GM08714 (cell line): Measurements from ENCODE around the gene F11R.
A peak's percentile ranks its signal among the peaks of the same experiment; 100 is the strongest.
"Not testable (repeated sequence)": the region's sequence is repeated elsewhere in the genome, so short reads cannot be mapped to it uniquely, and the experiment has no call there.

Experiments used
- H3K4me3 ChIP-seq: fragments of 200-500 bp; sonication (Bioruptor generic); 2 replicates; pipeline ENCODE4 v1.5.1; 2014; ENCODE audit warnings: mild to moderate bottlenecking, low read length, inconsistent platforms
- ZNF274 ChIP-seq: IDR thresholded peaks from 2 replicates; pipeline ENCODE4 v1.6.1; 2012; ENCODE audit warnings: mild to moderate bottlenecking, low read depth, low read length

Gene F11R

DNA sequence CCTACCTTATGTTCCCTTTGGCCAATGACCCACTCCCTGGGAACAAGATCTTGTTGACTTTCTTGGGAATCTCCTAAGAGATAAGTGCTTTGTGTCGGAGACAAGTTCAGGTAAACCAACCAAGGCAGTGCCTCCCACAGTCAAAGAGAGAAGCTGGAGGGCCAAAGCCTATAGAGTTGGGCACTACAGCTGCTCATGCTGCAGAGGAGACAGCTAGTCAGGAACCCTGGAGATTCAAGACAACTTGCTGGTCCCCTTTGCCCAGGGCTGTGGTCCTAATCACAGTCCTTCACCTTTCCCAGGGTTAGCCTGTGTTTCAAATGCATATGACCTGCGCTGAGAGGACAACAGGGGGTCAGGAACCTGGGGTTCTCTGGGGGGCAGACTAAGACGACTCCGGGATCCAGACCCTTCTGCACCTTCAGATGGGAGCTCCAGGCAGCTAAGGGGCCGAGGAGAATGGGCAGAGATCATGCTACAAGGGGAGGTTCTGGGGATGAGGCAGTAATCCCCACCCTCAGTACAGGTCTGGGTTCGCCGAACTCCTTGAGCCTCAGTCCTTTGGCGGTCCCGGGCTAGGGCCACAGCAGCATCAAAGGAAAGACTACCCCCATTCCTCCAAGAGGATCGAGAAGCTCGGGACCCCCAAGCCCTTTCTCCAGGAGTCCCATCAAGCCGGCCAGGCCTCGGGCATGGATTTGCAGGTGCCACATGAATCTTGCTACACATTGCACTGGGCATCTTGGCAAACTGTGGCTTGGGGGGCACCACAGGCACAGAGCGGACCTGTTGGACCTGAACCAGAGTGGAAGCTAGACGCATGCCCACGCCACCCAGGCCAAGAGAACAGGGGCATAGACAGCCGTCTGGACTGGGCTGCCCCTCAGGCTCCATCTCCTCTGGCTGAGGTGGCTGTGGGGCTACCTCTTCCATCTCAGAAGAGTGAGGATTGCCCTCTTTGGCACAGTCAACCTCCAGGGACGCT, 26.8 kb upstream of the F11R start:
- no peak for TF ChIP-seq ZNF274
- no peak overlapping the region for H3K4me3 ChIP-seq

DNA sequence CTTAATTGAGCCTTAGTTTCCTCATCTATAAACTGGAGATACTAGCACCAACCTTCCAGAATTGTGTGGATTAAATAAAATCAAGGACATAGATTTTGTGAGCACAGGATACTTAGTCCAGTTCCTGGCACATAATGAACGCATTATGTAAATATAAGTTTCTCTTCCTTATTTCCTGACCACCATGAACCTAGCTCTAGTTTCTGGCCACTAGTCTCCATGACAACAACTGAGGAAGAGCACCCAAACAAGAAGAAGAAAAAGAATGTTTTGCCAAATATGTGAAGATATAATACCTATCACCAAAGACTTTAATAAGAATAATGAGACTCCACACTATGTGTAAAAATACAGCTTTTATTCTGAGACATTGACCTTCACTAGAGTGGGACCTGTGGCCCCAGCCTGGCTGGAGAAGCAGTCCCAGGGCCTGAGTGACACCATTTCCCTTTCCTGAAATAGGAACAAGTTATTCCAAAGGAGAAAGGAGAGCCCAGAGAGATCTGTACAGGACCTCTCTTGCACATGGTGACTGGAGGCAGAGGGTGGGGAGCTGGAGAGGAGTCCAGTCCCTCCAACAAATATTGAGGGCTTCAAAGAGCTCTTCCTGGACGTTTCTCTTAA, 25.8 kb upstream of the F11R start:
- TF ChIP-seq ZNF274 = no peak

GRCh38 chr1:161045736-161046604, 25.0 kb upstream of the F11R start, which contains the start of gene USF1:
USF1 (minus strand) TSS chr1:161045977; CDS start chr1:161043275, 2,702 bp downstream.
- TF ChIP-seq ZNF274 = no peak
- H3K4me3 ChIP-seq = peak within 1 kb of the TSS; percentile 94

More for the DNA sequence above, 25.8 kb upstream of the F11R start:
- H3K4me3 ChIP-seq = peak overlapping the region; percentile 94

- peak overlapping the region; percentile 94 for H3K4me3 ChIP-seq
- TF ChIP-seq ZNF274 = no peak
Observed at GRCh38 chr1:161044908-161045735, 24.2 kb upstream of the F11R start.

DNA sequence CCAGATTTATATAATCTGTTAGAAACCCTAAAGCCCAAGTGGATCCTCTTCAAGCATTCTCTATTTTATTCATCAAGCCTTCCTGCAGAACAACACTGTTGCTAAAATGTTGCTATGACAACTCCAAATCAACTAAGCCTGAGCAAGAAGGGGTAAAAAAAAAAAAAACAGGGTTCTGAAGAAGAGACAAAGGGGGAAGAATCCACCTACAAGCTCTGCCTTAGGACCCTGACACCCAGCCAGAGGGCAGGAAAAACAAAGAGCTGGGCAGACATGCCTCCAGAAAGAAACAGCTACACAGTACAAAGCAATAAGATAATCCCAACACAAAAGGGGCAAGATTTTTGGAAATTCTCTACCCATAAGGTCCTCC, 23.6 kb upstream of the F11R start:
- no peak for TF ChIP-seq ZNF274
- H3K4me3 ChIP-seq = peak overlapping the region; percentile 94

DNA sequence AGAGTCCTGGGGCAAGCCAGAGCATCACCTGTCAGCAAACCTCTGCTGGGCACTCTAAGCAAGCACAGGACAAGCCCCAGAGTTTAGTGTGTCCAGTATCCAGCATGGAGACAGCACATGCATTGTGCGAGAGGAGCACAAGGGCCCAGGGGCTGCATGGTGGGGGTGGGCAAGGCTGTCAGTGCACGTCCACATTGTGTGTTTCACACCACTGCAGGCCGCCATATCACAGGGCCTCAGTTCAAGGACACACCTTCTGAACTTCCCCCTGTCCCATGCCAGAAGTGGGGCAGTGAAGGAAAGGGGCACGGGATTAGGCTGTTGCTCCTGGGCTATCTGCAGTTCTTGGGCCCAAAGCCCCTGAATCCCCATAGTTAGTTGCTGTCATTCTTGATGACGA, 18.6 kb upstream of the F11R start:
- H3K4me3 ChIP-seq = peak overlapping the region; percentile 74; the same call in 1 of the 2 replicates
- no peak for TF ChIP-seq ZNF274

DNA sequence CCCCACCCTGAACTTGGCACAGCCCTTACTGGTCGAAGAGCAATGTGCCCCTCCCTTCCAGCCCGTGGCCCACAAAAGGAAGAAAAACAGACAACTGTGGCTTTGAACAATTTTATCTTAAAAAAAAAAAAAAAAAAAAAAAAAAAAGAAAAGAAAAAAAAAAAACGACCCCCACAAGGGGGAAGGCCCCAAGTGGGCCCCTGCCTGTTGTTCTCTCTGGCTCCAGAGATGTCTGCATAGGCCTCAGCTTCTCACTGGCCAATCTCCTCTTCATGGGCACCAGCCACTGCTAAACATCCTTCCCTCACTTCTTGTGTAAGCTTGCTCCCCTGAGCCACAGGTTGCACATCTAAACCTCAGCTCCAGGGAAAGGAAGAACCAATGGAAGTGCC, 18.2 kb upstream of the F11R start:
- TF ChIP-seq ZNF274 = no peak
- peak overlapping the region; percentile 74; the same call in 1 of the 2 replicates for H3K4me3 ChIP-seq

- TF ChIP-seq ZNF274 = no peak
- peak within 1 kb of the TSS; percentile 74 for H3K4me3 ChIP-seq
Observed at GRCh38 chr1:161038523-161039153, 17.7 kb upstream of the F11R start, which contains the start of gene TSTD1. TSTD1 (minus strand) TSS chr1:161038964; CDS start chr1:161038889, 75 bp downstream.

DNA sequence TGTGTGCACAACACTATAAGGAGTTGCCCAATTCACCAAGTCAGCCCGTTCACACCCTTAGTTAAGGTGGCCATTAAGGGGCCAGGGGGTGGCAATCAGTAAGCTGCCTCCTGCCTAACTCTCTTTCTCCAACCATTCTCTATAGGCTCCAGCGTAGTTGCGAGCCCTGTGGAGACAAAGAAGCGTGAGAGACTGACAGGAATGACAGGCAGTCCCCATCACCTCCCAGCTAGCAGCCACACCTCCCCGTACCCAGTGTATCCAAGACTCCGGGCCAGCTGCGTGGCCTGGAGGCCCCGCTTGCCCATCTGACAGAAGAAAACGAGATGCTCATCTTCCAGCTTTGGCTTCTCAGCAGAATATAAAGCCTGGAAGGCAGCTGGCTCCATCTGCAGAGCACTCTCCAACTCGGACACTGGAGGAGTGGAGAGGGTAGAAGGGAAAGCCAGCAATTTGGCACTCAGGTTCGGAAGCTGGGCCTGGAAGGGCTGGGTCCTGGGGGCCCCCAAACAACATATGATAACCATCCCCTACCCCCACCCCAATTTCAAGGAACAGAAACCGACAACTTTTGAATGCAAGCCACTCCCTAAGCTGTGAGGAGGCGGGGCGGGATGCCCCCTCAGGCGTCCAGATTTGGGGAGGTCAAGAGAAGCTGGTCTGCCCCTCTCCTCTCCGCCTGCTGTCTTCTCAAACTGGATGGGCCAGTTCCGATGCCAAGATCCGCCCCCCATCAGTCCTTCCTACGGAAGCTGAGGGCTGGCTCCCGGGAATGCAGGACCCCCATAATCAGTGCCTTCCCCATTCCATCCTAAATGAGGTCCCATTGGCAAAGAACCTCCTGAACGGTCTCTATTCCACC, 16.9 kb upstream of the F11R start:
- no peak for TF ChIP-seq ZNF274

DNA sequence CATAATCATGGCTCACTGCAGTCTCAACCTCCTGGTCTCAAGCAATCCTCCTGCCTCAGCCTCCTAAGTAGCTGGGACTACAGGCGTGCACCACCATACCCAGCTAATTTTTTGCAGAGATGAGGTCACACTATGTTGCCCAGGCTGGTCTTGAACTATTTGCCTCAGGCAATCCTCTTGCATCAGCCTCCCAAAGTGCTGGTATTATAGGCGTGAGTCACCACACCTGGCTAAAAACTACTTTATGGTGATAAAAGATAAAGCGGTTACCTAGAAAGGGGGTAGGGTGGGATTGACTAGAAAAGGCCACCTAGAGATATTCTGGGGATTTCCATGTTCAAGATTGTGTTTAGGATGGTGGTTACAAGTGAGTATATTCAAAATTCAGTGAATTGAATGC, 12.8 kb upstream of the F11R start:
- no peak for TF ChIP-seq ZNF274
- H3K4me3 ChIP-seq = no peak overlapping the region

More for the DNA sequence above, 16.9 kb upstream of the F11R start:
- peak overlapping the region; percentile 74 for H3K4me3 ChIP-seq

DNA sequence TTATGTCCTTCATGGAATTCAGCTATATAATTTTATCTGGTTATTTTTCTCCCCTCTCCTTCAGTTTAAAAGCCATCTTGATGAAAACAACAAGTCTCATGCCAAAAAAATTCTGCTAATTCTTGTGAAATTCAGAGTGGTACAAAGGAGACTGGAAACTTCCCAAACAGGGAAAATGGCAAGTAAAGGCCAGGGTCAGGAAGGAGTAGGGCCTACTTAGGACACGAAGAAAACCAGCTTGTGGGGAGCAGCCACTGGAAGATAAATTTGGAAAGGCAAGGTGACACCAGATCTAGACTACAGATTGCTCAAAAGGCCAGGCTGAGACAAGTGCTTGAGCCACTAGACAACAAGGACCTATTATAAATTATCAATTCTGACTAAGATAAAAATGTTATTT, 11.5 kb upstream of the F11R start:
- no peak overlapping the region for H3K4me3 ChIP-seq

DNA sequence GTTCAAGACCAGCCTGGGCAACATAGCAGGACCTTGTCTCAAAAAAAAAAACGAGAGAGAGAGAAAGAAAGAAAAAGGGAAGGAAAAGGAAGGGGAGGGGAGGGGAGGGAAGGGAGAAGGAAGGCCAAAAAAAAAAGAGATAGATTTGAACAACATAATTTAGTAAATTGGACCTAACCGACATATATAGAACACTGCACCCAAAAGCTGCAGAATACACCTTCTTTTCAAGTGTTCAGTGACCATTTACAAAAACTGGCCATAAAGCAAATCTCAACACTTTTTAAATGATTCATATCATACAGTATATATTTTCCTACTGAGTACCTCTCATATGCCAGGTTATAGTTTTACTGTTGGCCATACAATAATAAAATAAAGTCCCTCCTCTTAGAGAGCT, 10.9 kb upstream of the F11R start:
- TF ChIP-seq ZNF274 = no peak
- H3K4me3 ChIP-seq = no peak overlapping the region

More for the DNA sequence above, 11.5 kb upstream of the F11R start:
- TF ChIP-seq ZNF274 = no peak

DNA sequence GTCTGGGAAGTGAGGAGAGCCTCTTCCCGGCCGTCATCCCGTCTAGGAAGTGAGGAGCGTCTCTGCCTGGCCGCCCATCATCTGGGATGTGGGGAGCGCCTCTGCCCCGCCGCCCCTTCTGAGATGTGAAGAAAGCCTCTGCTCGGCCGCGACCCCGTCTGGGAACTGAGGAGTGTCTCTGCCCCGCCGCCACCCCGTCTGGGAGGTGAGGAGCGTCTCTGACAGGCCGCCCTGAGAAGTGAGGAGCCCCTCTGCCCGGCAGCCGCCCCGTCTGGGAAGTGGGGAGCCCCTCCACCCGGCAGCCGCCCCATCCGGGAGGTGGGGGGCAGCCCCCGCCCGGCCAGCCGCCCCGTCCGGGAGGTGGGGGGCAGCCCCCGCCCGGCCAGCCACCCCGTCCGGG, 8.5 kb upstream of the F11R start:
- H3K4me3 ChIP-seq = not testable (repeated sequence)

GRCh38 chr1:161026954-161027353, 6.0 kb upstream of the F11R start:
- not testable (repeated sequence) for H3K4me3 ChIP-seq

DNA sequence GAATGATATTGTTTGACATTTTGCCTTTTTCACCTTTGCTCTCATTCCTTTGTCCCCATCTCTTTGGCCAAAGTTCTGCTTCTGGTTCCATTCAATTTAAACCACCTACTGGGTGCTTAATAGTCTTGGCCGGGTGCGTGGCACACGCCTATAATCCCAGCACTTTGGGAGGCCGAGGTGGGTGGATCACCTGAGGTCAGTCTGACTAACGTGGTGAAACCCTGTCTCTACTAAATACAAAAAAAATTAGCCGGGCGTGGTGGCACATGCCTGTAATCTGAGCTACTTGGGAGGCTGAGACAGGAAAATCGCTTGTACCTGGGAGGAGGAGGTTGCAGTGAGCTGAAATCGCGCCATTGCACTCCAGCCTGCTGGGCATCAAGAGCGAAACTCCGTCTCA, 1.5 kb upstream of the F11R start:
- not testable (repeated sequence) for H3K4me3 ChIP-seq
